Measurements from ENCODE around the gene NIP7.
"Not testable (repeated sequence)": the region's sequence is repeated elsewhere in the genome, so short reads cannot be mapped to it uniquely, and the experiment has no call there.

DNA sequence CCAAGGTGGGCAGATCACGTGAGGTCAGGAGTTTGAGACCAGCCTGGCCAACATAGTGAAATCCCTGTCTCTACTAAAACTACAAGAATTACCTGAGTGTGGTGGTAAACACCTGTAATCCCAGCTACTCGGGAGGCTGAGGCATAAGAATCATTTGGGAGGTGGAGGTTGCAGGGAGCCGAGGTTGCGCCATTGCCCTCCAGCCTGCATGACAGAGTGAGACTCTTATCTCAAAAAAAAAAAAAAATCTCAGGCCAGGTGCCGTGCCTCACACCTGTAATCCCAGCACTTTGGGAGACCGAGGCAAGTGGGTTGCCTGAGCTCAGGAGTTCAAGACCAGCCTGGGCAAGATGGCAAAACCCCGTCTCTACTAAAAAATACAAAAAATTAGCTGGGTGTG is 42.8 kb upstream of the NIP7 start:
- TF ChIP-seq, protein P1, sequence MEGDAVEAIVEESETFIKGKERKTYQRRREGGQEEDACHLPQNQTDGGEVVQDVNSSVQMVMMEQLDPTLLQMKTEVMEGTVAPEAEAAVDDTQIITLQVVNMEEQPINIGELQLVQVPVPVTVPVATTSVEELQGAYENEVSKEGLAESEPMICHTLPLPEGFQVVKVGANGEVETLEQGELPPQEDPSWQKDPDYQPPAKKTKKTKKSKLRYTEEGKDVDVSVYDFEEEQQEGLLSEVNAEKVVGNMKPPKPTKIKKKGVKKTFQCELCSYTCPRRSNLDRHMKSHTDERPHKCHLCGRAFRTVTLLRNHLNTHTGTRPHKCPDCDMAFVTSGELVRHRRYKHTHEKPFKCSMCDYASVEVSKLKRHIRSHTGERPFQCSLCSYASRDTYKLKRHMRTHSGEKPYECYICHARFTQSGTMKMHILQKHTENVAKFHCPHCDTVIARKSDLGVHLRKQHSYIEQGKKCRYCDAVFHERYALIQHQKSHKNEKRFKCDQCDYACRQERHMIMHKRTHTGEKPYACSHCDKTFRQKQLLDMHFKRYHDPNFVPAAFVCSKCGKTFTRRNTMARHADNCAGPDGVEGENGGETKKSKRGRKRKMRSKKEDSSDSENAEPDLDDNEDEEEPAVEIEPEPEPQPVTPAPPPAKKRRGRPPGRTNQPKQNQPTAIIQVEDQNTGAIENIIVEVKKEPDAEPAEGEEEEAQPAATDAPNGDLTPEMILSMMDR (IDR thresholded peaks at IDR 0.05 in 4 of 5, conservative IDR thresholded peaks at IDR 0.05 in 1 of 5): not testable (repeated sequence)
- not testable (repeated sequence) for TF ChIP-seq POLR2A (IDR thresholded peaks at IDR 0.05)

Measured in gastrocnemius medialis (tissue), 4 donors.